Measurements from ENCODE around the gene TMEM263.

The TMEM263 gene

DNA sequence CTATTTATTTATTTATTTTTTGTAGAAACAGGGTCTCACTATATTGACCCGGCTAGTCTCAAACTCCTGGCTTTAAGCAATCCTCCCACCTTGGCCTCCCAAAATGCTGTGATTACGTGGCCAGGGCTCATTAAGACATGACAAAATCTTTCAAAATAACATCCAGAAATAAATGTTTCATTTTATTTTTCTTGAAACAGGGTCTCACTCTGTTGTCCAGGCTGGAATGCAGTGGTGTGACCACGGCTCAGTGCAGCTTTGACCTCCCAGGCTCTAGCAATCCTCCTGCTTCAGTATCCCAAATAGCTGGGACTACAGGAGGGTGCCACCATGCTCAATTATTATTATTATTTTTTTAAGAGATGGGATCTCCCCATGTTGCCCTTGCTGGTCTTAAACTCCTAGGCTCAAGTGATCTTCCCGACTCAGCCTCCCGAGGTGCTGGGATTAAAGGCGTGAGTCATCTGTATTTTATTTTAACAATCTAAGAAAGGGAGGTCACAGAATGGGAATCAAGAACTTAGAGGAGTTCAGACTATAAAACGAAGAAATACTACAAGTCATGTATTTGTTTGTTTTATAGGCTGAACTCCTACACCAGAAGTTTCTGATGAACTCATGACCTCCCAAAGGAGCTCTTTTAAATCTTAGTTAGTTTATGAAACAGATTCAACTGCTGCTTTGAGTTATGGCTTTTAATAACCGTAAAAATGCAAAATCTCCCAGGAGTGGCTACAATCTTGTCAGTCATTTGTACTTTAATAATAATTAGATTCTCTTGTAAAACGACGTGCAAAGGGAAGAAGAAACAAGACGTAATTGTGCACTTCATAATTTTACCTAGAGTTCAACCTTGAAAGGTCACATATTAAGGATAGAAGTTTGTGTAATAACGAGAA, 2.1 kb upstream of the TMEM263 start:
- no peak for DNase-seq

DNA sequence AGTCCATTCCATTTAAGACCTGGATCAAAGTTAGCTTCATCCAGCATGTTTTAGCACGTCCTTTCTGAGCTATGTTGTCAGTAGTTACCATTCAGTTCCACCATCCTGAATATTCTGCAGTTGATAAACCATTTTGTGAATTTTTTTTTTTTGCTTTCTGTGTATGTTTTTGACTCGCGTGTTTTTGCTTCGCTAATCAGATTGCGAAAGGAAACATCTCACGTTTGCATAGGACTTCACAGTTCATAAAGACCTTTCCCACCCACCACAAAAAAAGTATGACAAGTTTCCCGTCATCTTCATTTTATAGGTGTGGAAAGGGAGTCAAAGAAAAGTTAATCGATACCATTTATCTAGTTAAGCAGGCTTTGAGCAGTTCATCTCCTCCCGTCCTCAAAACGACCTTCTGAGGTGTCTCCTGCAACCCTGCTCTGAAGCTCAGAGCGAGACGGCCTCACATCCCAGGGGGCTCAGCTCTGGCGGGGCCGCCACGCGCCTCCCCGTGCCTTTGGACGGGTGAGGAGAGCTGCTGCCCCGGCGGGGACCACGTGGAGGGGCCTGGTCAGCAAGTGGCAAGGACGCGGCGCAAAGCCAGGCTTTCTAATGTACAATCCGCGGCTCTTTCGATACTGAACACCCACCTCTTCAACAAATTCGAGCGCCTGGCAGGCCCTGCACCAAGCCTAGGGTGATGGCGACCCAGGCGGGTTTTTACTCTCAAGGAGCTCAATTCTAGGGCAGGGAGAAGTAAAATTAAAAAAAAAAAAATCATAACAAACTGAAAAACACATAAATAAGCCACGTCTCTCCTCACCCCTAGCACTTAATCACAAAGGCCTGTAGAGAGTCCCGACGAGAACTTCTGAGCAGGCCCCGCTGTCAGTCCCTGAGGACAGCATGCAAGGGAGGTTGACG, 988 bp upstream of the TMEM263 start:
- DNase-seq, result no peak

GRCh38 chr12:106956048-106956578, 406 bp downstream of the TMEM263 start:
- DNase-seq, result peak; percentile 49

GRCh38 chr12:106957583-106957982, 1.9 kb downstream of the TMEM263 start:
- DNase-seq, result no peak

DNA sequence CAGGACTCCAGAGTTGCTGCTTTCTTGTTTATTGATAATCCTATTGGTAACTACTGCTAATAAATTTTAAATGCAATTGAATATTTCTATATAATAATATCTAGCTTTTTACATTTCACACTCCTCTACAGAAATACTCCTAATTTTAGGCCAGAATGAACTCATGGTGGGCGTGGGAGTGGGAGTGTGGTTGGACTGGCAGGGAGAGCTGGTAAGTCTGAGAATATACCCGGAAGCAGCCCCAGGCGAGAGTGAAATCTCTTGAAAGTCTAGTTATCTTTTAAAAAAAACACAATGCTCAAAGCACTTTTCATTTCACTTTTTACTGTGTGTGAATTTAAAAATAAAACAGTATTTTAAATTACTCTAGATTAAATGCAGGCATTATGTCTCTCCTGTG, 4.7 kb downstream of the TMEM263 start:
- DNase-seq, result no peak

DNA sequence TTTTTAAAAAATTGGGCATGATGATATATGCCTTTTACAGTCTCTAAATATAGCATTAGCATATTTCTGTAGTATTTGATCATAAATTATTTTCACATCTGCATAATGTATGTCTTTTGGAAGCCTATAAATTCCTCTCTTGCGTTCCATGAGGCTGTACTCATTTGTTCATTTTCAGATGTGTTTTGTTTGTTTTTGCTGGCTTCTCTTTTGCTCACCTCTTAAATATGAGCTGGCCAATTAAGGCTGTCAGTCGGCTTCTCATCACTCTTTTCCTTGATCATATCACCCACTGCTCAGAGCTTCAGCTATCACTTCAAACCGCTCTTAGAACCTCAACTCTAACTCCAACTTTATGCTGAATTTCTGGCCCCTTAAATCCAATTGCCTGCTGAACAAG, 6.6 kb downstream of the TMEM263 start:
- DNase-seq, result no peak

- DNase-seq, result no peak
These were observed 8.8 kb downstream of the TMEM263 start for GRCh38 chr12:106964526-106964925.

DNA sequence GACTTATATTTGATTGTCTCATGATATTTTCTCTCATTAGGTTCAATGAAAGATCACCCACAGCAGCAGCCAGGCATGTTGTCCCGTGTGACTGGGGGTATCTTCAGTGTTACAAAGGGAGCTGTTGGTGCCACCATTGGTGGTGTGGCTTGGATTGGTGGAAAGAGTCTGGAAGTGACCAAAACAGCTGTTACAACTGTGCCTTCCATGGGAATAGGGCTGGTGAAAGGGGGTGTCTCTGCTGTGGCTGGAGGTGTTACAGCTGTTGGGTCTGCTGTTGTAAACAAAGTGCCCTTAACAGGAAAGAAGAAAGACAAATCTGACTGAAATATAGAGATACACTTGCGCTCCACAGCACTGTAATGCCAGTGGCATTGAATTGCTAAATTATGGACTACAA, 15.4 kb downstream of the TMEM263 start:
- DNase-seq, result no peak

DNA sequence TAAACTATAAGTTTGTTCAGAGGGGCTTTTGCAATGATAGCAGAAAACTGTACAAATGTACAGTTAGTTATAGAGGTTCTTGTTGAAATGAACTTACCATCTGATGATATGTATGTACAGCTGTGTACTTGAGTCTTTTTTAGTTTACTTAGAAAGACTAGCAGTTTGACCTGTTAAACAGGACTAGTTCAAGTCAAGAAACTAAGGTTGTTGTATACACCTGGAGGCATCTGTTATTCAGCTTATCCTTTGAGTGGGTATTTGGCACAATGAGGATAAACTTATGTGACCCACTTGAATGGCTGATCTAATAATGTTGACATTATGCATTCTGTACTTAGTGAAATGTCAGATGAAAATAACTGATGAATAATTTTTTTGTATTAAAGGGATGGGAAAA, 17.8 kb downstream of the TMEM263 start:
- no peak for DNase-seq

- DNase-seq, result no peak
These were observed 18.8 kb downstream of the TMEM263 start for GRCh38 chr12:106974511-106974910.

DNA sequence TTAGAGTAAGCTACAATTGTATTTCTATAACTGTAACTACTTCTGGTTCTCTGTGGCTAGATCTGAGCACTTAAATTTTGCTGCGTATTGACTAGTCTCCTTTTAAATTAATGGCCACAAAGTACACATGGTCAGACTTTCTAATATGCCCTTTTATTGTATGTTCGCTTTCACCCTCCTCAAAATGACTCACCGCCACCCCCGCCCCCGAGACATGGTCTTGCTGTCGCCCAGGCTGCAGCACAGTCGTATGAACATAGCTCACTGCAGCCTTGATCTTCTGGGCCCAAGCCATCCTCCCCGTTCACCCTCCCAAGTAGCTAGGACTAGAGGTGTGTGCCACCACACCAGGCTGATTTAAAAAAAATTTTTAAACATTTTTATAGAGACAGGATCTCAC, 19.4 kb downstream of the TMEM263 start:
- no peak for DNase-seq

- no peak for DNase-seq
These were observed 20.4 kb downstream of the TMEM263 start for GRCh38 chr12:106975993-106976658.

- no peak for DNase-seq
These were observed 21.0 kb downstream of the TMEM263 start for GRCh38 chr12:106976668-106977067.

GRCh38 chr12:106978035-106978800, 22.5 kb downstream of the TMEM263 start:
- DNase-seq, result no peak

GRCh38 chr12:106980944-106981343, 25.2 kb downstream of the TMEM263 start:
- no peak for DNase-seq

- DNase-seq, result no peak
These were observed 26.1 kb downstream of the TMEM263 start for GRCh38 chr12:106981788-106982187.

- DNase-seq, result no peak
These were observed 26.5 kb downstream of the TMEM263 start for GRCh38 chr12:106982229-106982628.

GRCh38 chr12:106984588-106985137, 29.0 kb downstream of the TMEM263 start:
- DNase-seq, result no peak

DNA sequence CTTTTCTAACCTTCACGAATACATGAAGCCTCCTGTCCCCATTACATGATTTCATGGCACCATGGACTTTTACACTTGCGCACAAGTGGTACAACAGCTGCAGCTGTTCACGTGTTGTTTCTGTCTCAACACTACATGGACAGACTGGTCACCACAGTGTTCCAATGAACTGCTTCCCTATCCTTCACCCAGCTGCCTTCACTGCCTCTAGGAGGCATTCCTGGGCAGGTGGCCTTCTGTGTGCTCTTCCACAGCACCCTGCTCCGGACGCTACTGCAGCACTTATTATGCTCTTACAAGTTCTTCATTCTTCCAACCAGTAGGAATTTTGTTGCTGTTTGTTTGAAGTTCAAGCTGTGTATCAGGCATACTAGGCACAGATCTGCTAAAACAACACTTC, 29.8 kb downstream of the TMEM263 start:
- DNase-seq, result no peak

- no peak for DNase-seq
These were observed 30.4 kb downstream of the TMEM263 start for GRCh38 chr12:106986135-106986534.

DNA sequence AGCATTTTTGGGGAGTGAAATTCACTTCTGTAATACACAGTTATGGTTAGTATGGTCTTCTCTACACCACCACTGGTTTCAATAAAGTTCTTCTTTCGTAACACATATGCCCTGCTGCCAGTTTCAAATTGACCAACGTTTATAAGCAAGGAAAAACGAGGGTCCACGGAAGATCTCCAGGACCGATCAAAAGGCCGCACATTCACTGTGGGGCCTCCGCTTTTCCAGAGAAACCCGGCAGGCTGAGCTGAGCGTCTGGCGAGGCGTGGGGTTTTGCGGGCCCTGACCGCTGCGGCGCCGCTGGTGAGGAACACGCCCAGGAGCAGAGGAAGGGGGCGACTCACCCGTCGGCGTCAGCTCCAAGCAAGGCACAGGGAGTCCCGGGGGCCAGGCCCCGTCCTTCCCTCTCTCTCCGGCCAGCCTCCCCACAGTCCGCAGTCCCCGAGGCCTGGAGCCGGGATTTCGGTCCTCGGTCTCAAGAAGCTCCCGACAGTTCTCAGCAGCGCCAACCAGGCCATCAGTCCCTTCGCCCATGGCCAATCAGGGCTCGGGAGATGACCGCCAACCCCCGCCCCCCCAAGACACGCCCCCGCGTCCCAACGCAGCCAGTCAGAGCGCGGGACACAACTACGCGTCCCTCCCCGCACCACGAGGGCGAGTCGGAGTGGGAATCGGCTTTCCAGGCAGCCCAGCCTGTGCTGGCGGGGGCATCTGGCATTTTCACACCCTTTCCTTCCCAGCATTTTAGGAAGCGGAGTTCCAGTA, 31.1 kb downstream of the TMEM263 start, which contains the start of gene MTERF2:
TSS of gene MTERF2 (minus strand) at position 522 of the 765 bp plus-strand sequence. CDS start 8,432 bp downstream, outside the sequence.
- DNase-seq, result peak; percentile 77

All from activated gamma-delta T cell (primary cell).